GM12872 (cell line): ENCODE measurements around the gene MVB12B.
A peak's percentile ranks its signal among the peaks of the same experiment; 100 is the strongest.

Experiments
- CTCF ChIP-seq: IDR thresholded peaks from 3 replicates; pipeline ENCODE4 v1.5.1; 2011; ENCODE audit warnings: low read depth, mild to moderate bottlenecking, low read length, moderate library complexity; ENCODE audit not compliant: insufficient read depth

Gene MVB12B

GRCh38 chr9:126298063-126298801, 28.4 kb upstream of the MVB12B start:
- no peak for TF ChIP-seq CTCF

GRCh38 chr9:126299706-126300276, 26.8 kb upstream of the MVB12B start:
- no peak for TF ChIP-seq CTCF

DNA sequence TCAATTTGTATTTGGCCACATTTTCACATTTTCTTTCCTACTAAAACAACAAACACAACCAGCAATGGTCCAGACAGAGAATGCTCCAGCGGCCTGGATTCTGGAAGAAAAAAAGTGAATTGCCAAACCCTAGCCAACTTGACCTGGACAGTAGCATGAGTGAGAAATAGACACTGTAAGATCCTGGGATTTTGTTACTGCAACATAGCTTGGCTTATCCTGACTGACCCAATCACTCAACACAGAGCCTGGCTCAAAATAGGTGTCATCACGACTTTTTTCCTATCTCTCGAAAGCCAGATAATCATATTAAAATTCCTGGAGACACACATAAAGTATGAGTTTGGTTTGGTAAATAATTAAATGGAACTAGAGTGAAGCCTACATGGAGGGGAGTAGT, 25.4 kb upstream of the MVB12B start:
- TF ChIP-seq CTCF: no peak

DNA sequence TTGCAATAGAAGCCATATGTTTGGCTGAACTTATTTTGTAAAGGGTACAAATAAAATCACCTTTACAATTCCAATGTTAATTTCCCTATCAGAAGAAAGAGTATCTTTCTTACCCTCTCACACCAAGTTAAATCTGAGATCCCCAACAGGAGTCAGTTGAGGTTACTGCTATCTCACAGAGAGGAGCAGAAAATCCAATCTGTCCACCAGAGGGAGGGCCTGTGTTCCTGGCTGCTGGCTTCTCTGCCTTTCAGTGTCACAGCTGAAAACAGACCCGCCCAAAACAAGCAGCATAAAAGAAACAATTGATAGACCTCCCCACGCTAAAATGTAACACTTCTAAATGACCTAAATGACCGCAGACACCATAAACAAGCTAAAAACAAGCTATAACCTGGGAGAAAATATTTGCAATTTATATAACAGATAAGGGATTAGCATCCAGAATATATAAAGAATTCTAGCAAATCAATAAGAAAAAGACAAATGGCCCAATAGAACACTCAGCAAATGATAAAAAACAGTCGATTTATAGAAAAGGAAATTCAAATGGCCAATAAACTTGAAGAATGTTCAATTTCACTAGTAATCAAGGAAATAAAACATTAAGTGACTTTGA, 24.5 kb upstream of the MVB12B start:
- peak; percentile 54 for TF ChIP-seq CTCF

GRCh38 chr9:126302730-126303129, 23.9 kb upstream of the MVB12B start:
- no peak for TF ChIP-seq CTCF

GRCh38 chr9:126303488-126303887, 23.1 kb upstream of the MVB12B start:
- TF ChIP-seq CTCF: no peak

- no peak for TF ChIP-seq CTCF
Measured at GRCh38 chr9:126304207-126304970, 22.2 kb upstream of the MVB12B start.
